ENCODE data around the gene VARS1.
"Not testable (repeated sequence)": the region's sequence is repeated elsewhere in the genome, so short reads cannot be mapped to it uniquely, and the experiment has no call there.

The VARS1 gene

DNA sequence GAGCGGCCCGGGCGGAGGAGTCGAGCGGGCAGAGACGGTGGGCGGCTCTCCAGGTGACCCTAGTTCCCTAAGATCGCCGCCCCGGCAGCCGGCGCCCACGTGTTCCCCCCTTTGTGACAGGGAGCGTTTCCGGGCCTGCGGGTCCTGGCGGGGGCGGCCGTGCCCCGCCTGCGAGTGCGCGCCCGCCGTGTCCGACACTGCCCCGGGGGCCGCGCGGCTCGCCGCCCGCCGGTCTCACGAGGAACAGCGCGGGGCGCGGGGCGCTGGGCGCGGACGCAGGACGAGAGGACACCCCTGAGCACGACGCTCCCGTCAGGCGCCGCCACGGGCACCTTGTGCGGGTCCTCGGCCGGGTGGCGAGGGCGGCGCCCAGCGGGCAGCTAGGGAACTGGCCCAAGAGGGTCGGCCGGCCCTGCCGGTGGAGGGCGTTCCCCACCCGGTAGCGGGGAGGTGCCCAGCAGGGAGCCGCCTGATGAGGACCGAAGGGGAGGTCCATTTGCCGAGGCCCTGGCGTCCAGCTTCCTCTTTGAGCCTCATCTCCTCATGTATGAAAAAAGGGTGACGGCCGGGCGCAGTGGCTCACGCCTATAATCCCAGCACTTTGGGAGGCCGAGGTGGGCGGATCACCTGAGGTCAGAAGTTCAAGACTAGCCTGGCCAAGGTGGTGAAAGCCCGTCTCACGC, at the start of gene VARS1:
Gene VARS1 (minus strand): TSS at position 137 of the 683 bp plus-strand sequence. CDS start 535 bp downstream, outside the sequence.
- DNase-seq (ENCODE audit: extremely low spot score, insufficient read length, low read depth) (peak; percentile 96), FAIRE-seq (peak; percentile 80)

DNA sequence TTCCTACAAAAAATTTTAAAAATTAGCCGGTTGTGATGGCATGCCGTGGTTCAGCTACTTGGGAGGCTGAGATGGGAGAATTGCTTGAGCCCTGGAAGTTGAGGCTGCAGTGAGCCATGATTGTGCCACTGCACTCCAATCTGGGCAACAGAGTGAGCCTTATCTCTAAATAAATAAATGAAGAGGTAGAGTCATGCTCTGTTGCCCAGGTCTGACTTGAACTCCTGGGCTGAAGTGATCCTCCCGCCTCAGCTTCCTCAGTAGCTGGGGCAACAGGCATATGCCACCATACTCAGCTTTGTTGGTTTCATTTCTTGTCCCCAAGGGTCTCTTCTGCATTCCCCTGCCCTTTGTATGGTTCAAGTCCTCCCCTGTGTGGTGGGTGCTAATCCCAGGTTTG, 49.0 kb upstream of the VARS1 start:
- no peak for FAIRE-seq

DNA sequence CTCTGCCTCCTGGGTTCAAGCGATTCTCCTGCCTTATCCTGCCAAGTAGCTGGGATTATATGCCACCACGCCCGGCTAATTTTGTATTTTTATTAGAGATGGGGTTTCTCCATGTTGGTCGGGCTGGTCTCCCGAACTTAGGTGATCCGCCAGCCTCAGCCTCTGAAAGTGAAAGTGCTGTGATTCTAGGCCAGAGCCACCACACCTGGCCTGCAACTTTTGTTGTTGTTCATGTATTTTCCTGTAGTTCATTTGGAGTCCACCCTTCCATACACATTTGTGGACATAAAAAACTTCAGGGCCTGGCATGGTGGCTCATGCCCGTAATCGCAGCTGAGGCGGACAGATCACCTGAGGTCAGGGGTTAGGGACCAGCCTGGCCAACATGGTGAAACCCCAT, 46.5 kb upstream of the VARS1 start:
- DNase-seq (ENCODE audit: extremely low spot score, insufficient read length, low read depth) (no peak), FAIRE-seq (no peak)

More for the DNA sequence above, 49.0 kb upstream of the VARS1 start:
- no peak for DNase-seq (ENCODE audit: extremely low spot score, insufficient read length, low read depth)

DNA sequence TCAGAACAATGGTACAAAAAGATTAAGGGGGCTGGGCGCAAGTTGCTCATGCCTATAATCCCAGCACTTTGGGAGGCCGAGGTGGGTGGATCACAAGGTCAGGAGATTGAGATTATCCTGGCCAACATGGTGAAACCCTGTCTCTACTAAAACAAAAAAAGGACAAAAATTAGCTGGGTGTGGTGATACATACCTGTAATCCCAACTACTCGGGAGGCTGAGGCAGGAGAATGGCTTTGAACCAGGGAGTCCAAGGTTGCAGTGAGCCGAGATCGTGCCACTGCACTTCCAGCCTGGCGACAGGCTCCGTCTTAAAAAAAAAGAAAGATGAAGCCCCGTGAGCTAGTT, 44.2 kb upstream of the VARS1 start:
- DNase-seq (ENCODE audit: extremely low spot score, insufficient read length, low read depth); FAIRE-seq: not testable (repeated sequence)

DNA sequence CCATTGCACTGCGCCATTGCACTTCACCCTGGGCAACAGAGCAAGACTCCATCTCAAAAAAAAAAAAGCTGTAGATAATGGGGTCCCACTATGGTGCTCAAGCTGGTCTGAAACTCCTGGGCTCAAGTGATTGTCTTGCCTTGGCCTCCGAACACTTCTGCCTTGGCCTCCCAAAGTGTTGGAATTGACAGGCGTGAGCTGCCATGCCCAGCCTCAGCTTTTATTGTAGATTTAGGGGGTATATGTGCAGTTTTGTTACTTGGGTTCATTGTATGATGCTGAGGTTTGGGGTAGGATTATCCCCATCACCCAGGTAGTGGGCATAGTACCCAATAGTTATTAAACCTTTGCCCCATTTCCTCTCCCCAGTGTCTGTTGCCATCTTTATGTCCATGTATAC, 43.4 kb upstream of the VARS1 start:
- DNase-seq (ENCODE audit: extremely low spot score, insufficient read length, low read depth) (no peak), FAIRE-seq (no peak)

DNA sequence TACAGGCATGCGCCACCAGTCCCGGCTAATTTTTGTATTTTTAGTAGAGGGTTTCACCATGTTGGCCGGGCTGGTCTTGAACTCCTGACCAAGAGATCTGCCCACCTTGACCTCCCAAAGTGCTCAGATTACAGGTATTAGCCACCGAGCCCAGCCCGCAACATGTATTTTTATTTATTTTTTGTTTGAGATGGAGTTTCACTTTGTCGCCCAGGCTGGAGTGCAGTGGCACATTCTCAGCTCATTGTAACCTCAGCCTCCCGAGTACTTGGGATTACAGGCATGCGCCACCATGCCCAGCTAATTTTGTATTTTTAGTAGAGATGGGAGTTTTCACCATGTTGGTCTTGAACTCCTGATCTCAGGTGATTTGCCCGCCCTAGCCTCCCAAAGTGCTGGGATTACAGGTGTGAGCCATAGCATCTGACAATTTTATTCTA, 42.6 kb upstream of the VARS1 start:
- not testable (repeated sequence) for DNase-seq (ENCODE audit: extremely low spot score, insufficient read length, low read depth)

DNA sequence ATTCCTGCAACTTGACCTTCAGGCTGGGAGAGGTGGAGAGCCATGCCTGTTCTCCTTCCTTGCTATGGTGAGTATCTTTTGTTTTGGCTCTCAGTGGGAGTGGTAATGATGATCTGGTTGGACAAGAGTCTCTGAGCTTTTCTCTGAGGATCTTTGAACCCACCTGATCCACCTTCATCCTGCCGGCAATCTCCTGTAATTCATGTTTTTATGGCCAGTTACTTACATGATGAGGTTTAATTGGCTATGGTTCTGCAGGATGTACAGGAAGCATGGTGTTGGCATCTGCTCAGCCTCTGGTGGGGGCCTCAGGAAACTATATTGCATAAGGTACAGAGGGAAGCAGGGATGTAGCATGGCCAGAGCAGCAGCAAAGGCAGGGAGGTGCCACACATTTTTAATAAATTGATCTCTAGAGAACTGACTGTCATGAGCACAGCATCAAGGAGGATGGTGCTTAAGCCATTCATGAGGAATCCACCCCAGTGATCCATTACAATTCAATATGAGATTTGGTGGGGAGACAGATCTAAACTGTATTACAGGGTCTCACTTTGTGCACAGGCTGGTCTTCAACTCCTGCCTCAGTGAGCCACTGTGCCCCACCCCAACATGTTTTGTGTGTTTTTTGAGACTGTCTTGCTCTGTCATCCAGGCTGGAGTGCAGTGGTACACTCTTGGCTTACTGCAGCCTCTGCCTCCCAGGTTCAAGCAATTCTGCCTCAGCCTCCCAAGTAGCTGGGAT, 42.0 kb upstream of the VARS1 start:
- FAIRE-seq, result no peak
- DNase-seq (ENCODE audit: extremely low spot score, insufficient read length, low read depth), result no peak

More for the DNA sequence above, 42.6 kb upstream of the VARS1 start:
- FAIRE-seq, result not testable (repeated sequence)

DNA sequence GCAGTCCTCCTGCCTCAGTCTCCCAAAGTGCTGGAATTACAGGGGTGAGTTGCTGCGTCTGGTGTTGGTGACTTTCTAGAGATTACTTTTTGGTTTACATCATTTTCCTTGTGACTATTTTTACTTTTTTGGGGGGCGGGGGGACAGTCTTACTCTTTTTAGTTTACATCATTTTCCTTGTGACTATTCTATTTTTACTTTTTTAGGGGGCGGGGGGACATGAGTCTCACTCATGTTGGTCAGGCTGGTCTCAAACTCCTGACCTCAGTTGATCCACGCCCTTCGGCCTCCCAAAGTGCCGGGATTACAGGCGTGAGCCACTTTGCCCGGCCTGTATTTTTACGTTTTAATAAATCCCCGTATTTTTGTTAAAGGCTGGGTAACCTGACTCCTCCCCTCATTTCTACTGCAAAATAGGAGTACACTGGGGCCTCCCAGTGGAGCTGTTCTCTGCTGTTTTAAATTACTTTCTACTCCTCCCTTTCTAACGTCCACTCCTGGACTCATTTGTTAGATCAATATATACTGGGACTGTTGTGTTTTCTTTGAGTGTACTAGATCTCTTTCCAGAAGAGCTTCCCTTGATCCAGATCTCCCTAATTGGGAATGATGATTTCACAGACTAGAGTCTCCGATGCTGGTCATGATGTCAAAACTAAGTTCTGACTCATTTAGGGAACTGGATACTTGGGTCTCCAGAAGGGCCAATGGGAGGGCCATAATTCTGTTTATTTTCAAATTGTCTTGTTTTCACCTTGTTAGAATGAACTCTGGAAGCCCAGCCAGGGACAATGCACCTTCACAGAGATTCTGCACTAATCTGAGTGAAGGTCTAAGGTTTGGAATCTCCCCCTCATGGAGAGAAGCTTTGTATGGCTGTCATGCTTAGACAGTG, 41.2 kb upstream of the VARS1 start:
- DNase-seq (ENCODE audit: extremely low spot score, insufficient read length, low read depth), result no peak

DNA sequence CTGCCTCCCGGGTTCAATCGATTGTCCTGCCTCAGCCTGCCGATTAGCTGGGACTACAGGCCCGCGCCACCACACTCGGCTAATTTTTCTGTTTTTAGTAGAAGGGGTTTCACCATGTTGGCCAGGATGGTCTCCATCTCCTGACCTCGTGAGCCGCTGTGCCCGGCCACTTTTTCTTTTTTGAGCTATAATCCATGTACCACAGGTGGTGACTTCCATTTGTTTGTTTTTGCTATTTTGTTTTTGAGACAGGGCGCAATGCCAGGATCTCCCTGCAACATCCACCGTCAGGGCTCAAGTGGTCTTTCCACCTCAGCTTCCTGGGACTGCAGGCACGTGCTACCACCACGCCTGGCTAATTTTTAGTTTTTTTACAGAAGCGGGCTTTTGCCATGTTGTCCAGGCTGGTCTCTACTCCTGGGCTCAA, 40.5 kb upstream of the VARS1 start:
- DNase-seq (ENCODE audit: extremely low spot score, insufficient read length, low read depth) (no peak), FAIRE-seq (no peak)

More for the DNA sequence above, 41.2 kb upstream of the VARS1 start:
- no peak for FAIRE-seq

DNA sequence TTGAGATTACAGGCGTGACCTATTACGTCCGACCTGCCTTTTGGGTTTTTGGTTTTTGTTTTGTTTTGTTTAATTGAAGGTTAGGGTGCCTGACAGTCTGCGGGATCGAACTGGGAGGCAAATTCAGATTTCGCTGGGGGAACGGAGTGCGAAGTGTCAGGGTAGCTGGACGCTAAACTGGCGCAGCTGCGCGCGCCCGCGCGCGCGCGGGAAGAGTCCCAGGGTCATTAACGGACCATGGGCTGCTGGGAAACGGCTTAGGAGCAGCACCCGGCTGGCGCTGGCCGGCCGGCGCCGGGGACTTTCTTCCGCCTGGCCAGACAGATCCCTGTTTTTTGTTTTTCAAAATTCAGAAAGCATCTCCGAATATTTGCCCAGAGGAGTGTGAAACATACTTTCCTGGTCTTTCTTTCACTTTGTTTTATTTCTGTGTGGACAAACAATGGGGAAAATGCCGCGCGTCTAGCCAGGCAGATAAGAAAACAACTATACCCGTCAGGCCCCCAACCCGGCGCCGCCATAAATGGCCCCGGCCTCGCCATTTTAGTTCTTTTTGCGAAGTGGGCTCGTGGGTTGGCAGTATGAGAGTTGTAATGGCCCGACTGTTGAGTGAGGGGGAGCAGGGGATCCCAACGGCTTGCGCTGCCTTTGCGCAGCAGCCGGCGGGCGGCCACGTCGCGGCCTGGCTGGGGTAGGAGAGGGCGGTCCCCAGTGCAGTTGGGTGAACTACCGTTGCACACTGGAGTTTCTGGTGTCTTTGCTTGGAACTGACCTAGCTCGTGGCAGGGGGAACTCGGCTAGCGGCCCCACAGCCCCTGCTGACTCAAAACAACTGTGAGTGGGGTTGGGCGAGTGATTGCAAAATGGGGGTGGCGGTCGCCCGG, 39.1 kb upstream of the VARS1 start:
- peak; percentile 73 for FAIRE-seq

DNA sequence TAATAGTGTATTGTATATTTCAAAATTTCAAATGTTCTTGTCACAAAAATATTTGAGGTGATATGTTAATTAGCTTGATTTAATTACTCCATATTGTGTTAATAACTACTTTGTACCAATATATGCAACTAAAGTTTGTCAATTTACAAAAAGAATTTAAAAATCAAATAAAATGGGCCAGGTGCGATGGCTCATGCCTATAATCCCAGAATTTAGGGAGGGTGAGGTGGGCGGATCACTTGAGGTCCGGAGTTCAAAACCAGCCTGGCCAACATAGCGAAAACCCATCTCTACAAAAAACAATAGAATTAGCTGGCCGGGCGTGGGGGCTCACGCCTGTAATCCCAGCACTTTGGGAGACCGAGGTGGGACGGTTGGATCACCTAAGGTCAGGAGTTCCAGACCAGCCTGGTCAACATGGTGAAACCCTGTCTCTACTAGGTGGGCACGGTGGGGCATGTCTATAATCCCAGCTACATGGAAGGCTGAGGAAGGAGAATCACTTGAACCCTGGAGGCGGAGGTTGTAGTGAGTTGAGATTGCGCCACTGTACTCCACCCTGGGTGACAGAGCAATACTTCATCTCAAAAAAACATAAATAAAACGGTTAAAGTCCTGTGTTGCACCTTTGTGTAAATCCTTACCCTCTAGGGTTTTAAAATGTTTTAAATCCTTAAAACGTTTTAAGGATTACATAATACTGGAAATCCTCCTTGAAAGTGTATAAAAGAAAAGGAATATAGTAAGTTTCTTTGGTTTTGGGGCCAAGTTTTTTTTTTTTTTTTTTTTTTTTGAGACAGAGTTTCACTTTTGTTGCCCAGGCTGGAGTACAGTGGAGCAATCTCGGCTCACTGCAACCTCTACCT, 36.0 kb upstream of the VARS1 start:
- FAIRE-seq, result no peak
- DNase-seq (ENCODE audit: extremely low spot score, insufficient read length, low read depth), result no peak

More for the DNA sequence above, 39.1 kb upstream of the VARS1 start:
- DNase-seq (ENCODE audit: extremely low spot score, insufficient read length, low read depth), result peak; percentile 77

DNA sequence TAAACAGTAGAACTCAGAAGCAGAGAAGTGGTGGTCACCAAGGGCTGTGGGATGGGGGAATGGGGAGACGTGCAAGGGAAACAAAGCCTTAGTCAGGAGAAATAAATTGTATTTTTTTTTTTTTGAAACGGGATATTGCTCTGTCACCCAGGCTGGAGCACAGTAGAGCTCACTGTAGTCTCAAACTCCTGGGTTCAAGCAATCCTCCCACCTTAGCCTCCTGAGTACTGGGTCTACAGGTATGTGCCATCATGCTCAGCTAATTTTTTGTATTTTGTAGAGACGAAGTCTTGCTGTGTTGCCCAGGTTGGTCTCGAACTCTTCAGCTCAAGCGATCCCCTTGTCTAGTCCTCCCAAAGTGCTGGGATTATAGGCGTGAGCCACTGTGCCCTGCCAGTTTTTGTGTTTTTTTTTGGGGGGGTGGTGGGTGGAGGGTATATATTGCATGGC, 35.4 kb upstream of the VARS1 start:
- no peak for DNase-seq (ENCODE audit: extremely low spot score, insufficient read length, low read depth)
- no peak for FAIRE-seq

DNA sequence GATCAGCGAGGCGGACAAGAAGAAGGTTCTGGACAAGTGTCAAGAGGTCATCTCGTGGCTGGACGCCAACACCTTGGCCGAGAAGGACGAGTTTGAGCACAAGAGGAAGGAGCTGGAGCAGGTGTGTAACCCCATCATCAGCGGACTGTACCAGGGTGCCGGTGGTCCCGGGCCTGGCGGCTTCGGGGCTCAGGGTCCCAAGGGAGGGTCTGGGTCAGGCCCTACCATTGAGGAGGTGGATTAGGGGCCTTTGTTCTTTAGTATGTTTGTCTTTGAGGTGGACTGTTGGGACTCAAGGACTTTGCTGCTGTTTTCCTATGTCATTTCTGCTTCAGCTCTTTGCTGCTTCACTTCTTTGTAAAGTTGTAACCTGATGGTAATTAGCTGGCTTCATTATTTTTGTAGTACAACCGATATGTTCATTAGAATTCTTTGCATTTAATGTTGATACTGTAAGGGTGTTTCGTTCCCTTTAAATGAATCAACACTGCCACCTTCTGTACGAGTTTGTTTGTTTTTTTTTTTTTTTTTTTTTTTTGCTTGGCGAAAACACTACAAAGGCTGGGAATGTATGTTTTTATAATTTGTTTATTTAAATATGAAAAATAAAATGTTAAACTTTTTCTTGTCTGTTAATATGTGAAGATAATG, 34.2 kb upstream of the VARS1 start:
- no peak for FAIRE-seq
- no peak for DNase-seq (ENCODE audit: extremely low spot score, insufficient read length, low read depth)

DNA sequence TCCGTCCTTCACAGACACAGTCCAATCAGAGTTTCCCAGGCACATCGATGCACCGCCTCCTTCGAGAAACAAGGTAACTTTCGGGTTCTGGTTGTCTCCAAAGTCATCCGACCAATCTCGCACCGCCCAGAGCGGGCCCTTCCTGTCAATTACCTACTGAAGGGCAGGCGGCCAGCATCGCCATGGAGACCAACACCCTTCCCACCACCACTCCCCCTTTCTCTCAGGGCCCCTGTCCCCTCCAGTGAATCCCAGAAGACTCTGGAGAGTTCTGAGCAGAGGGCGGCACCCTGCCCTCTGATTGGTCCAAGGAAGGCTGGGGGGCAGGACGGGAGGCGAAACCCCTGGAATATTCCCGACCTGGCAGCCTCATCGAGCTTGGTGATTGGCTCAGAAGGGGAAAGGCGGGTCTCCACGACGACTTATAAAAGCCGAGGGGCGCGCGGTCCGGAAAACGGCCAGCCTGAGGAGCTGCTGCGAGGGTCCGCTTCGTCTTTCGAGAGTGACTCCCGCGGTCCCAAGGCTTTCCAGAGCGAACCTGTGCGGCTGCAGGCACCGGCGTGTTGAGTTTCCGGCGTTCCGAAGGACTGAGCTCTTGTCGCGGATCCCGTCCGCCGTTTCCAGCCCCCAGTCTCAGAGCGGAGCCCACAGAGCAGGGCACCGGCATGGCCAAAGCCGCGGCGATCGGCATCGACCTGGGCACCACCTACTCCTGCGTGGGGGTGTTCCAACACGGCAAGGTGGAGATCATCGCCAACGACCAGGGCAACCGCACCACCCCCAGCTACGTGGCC, 31.9 kb upstream of the VARS1 start, which contains the start of gene HSPA1B:
Gene HSPA1B (plus strand): TSS at position 453 of the 794 bp plus-strand sequence. CDS start 213 bp downstream, at position 666.
- no peak for DNase-seq (ENCODE audit: extremely low spot score, insufficient read length, low read depth)
- peak; percentile 91 for FAIRE-seq

DNA sequence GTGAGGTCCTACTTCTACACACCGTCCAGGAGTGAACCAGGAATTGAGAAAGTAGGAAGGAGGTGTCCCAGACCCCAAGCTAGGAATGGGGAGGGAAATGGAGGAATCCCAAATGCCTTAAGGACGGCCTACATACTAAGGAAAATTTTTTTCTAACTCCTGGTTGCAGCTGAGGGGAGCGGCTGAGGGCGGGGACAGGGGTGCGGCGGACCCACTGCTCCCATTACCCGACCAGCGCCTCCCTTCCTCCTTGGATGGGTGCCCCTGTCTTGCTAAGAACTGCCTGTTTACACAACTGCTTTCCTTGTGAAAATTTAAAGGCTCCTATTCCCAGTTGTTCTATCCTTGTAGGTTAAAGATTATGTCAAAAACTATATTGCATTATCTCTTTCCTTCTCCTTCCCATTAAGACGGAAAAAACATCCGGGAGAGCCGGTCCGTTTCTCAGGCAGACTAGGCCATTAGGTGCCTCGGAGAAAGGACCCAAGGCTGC, 31.3 kb upstream of the VARS1 start:
- DNase-seq (ENCODE audit: extremely low spot score, insufficient read length, low read depth) (no peak), FAIRE-seq (peak; percentile 12)

DNA sequence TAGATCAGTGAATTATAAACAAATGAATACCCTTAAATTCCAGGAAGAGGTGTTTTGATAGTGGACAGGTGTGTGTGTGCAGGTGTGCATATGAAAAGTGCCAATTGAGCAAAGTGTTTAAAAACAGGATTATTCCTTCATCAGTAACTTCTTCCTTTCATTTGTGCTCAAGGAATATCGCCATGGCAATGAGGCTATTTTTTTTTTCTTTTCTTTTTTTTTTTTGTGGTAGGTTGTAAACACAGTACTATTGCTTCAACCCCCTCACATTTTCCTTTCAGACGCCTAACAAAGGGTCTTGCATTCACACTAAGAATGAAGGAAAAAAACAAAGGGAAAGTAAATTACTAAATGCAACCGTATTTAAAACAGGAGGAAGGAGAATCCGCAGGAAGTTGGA, 30.0 kb upstream of the VARS1 start:
- FAIRE-seq, result no peak
- no peak for DNase-seq (ENCODE audit: extremely low spot score, insufficient read length, low read depth)
